Measurements from ENCODE around the gene PLCB2. TPM values are rescaled to one million over a fixed set of nuclear protein-coding genes. Genes with fewer than 3 reads are reported as not detected.

Gene PLCB2
- total RNA-seq, 3 donors from 2014 or later (not counting 1 experiment from before 2014, with no cell fraction given): 345 to 440 (median 432) TPM

- Histone ChIP-seq H3K27me3 (ENCODE audit: control insufficient read depth, insufficient read depth, low read length) (no peaks in the 10 kb centered on the region), H3K36me3 (ENCODE audit: control insufficient read depth, insufficient read depth, low read length) (no peaks in the 10 kb centered on the region), H3K9me3 (ENCODE audit: control insufficient read depth, insufficient read depth, low read length) (no peaks in the 10 kb centered on the region), H3K4me3 (ENCODE audit: low read length) (no peak overlapping the region), H3K27ac (ENCODE audit: low read length) (no peak overlapping the region), H3K4me1 (ENCODE audit: control insufficient read depth, insufficient read depth, low read length) (peaks cover 3% of the 10 kb centered on the region)
- H3K9me3 Mint-ChIP-seq: no peaks in the 10 kb centered on the region
- no peaks in the 10 kb centered on the region for H3K27me3 Mint-ChIP-seq (ENCODE audit: low read depth in 2 of 2)
- DNase-seq (no peak), ATAC-seq (no peak)
- no peak for TF ChIP-seq CTCF (IDR thresholded peaks at IDR 0.05)
- 80% methylated on average over 11 of the region's 11 CpGs for WGBS (ENCODE audit: insufficient coverage)
- H3K4me3 Mint-ChIP-seq: no peak overlapping the region
- peaks cover 0 to 5% of the 10 kb centered on the region in 2 donors for H3K4me1 Mint-ChIP-seq
- no peaks in the 10 kb centered on the region for H3K36me3 Mint-ChIP-seq
- intact Hi-C loops (cut with micrococcal nuclease): loop anchor here (5.0 kb wide), 2 partner anchors 33 to 583 kb away; partner anchors contain the start of gene PAK6
- no peak overlapping the region for H3K27ac Mint-ChIP-seq
Measured at GRCh38 chr15:40270246-40270995, 37.3 kb downstream of the PLCB2 start.

GRCh38 chr15:40269604-40270003 lies 38.1 kb downstream of the PLCB2 start:
- Mint-ChIP-seq H3K27me3 (ENCODE audit: low read depth in 2 of 2) (no peaks in the 10 kb centered on the region), H3K9me3 (no peaks in the 10 kb centered on the region), H3K4me1 (peaks cover 0 to 2% of the 10 kb centered on the region in 2 donors), H3K36me3 (no peaks in the 10 kb centered on the region), H3K4me3 (no peak overlapping the region), H3K27ac (no peak overlapping the region)
- intact Hi-C loops (cut with micrococcal nuclease): loop anchor here (5.0 kb wide), 2 partner anchors 32 to 582 kb away; partner anchors contain the start of gene PAK6
- DNase-seq (no peak), ATAC-seq (no peak)
- Histone ChIP-seq H3K36me3 (ENCODE audit: control insufficient read depth, insufficient read depth, low read length) (no peaks in the 10 kb centered on the region), H3K4me1 (ENCODE audit: control insufficient read depth, insufficient read depth, low read length) (no peaks in the 10 kb centered on the region), H3K27me3 (ENCODE audit: control insufficient read depth, insufficient read depth, low read length) (no peaks in the 10 kb centered on the region), H3K9me3 (ENCODE audit: control insufficient read depth, insufficient read depth, low read length) (no peaks in the 10 kb centered on the region), H3K4me3 (ENCODE audit: low read length) (no peak overlapping the region), H3K27ac (ENCODE audit: low read length) (no peak overlapping the region)
- 84% methylated on average over 4 of the region's 4 CpGs for WGBS (ENCODE audit: insufficient coverage)
- no peak for TF ChIP-seq CTCF (IDR thresholded peaks at IDR 0.05)

- no peak overlapping the region for H3K27ac ChIP-seq (ENCODE audit: low read length)
- Mint-ChIP-seq H3K27ac (no peak overlapping the region), H3K9me3 (no peaks in the 10 kb centered on the region), H3K27me3 (ENCODE audit: low read depth in 2 of 2) (no peaks in the 10 kb centered on the region), H3K4me1 (no peaks in the 10 kb centered on the region), H3K4me3 (no peak overlapping the region), H3K36me3 (no peaks in the 10 kb centered on the region)
- TF ChIP-seq CTCF (IDR thresholded peaks at IDR 0.05): no peak
- no peak for DNase-seq
- H3K27me3 ChIP-seq (ENCODE audit: control insufficient read depth, insufficient read depth, low read length): no peaks in the 10 kb centered on the region
- H3K4me1 ChIP-seq (ENCODE audit: control insufficient read depth, insufficient read depth, low read length): no peaks in the 10 kb centered on the region
- intact Hi-C loops (cut with micrococcal nuclease): no loop called here
- WGBS (ENCODE audit: insufficient coverage): 81% methylated on average over 4 of the region's 4 CpGs
- H3K4me3 ChIP-seq (ENCODE audit: low read length): no peak overlapping the region
- no peaks in the 10 kb centered on the region for H3K36me3 ChIP-seq (ENCODE audit: control insufficient read depth, insufficient read depth, low read length)
- no peaks in the 10 kb centered on the region for H3K9me3 ChIP-seq (ENCODE audit: control insufficient read depth, insufficient read depth, low read length)
- no peak for ATAC-seq
Measured at GRCh38 chr15:40267670-40268069, 40.1 kb downstream of the PLCB2 start.
